ENCODE data around the gene CROT.

The CROT gene

GRCh38 chr7:87413951-87414793, 68.7 kb downstream of the CROT start:
- Histone ChIP-seq H3K4me1 (ENCODE audit: insufficient read depth, low read length) (no peaks in the 10 kb centered on the region), H3K36me3 (ENCODE audit: insufficient read depth, low read length) (no peaks in the 10 kb centered on the region), H3K9me3 (ENCODE audit: control insufficient read depth, insufficient read depth, low read length) (no peaks in the 10 kb centered on the region), H3K9ac (ENCODE audit: low read depth, low read length) (no peak overlapping the region)

- no peak overlapping the region for H3K9ac ChIP-seq (ENCODE audit: low read depth, low read length)
- H3K9me3 ChIP-seq (ENCODE audit: control insufficient read depth, insufficient read depth, low read length): no peaks in the 10 kb centered on the region
- no peaks in the 10 kb centered on the region for H3K4me1 ChIP-seq (ENCODE audit: insufficient read depth, low read length)
- no peaks in the 10 kb centered on the region for H3K36me3 ChIP-seq (ENCODE audit: insufficient read depth, low read length)
Measured at GRCh38 chr7:87414794-87415188, 69.3 kb downstream of the CROT start.

GRCh38 chr7:87416682-87417587, 71.5 kb downstream of the CROT start:
- Histone ChIP-seq H3K4me1 (ENCODE audit: insufficient read depth, low read length) (no peaks in the 10 kb centered on the region), H3K9ac (ENCODE audit: low read depth, low read length) (no peak overlapping the region), H3K9me3 (ENCODE audit: control insufficient read depth, insufficient read depth, low read length) (peaks cover 2% of the 10 kb centered on the region; the same call in 1 of the 2 replicates), H3K36me3 (ENCODE audit: insufficient read depth, low read length) (no peaks in the 10 kb centered on the region)

GRCh38 chr7:87420173-87420572, 74.7 kb downstream of the CROT start:
- Histone ChIP-seq H3K9ac (ENCODE audit: low read depth, low read length) (no peak overlapping the region), H3K36me3 (ENCODE audit: insufficient read depth, low read length) (no peaks in the 10 kb centered on the region), H3K9me3 (ENCODE audit: control insufficient read depth, insufficient read depth, low read length) (peaks cover 2% of the 10 kb centered on the region; the same call in 1 of the 2 replicates), H3K4me1 (ENCODE audit: insufficient read depth, low read length) (no peaks in the 10 kb centered on the region)

GRCh38 chr7:87424075-87424474, 78.6 kb downstream of the CROT start:
- Histone ChIP-seq H3K36me3 (ENCODE audit: insufficient read depth, low read length) (no peaks in the 10 kb centered on the region), H3K9ac (ENCODE audit: low read depth, low read length) (no peak overlapping the region), H3K4me1 (ENCODE audit: insufficient read depth, low read length) (no peaks in the 10 kb centered on the region), H3K9me3 (ENCODE audit: control insufficient read depth, insufficient read depth, low read length) (peaks cover 2% of the 10 kb centered on the region; the same call in 1 of the 2 replicates)

- no peaks in the 10 kb centered on the region for H3K36me3 ChIP-seq (ENCODE audit: insufficient read depth, low read length)
- no peaks in the 10 kb centered on the region for H3K9me3 ChIP-seq (ENCODE audit: control insufficient read depth, insufficient read depth, low read length)
- no peak overlapping the region for H3K9ac ChIP-seq (ENCODE audit: low read depth, low read length)
- no peaks in the 10 kb centered on the region for H3K4me1 ChIP-seq (ENCODE audit: insufficient read depth, low read length)
Measured at GRCh38 chr7:87426160-87426559, 80.7 kb downstream of the CROT start.

GRCh38 chr7:87427288-87427687, 81.8 kb downstream of the CROT start:
- Histone ChIP-seq H3K9me3 (ENCODE audit: control insufficient read depth, insufficient read depth, low read length) (no peaks in the 10 kb centered on the region), H3K9ac (ENCODE audit: low read depth, low read length) (no peak overlapping the region), H3K4me1 (ENCODE audit: insufficient read depth, low read length) (no peaks in the 10 kb centered on the region), H3K36me3 (ENCODE audit: insufficient read depth, low read length) (no peaks in the 10 kb centered on the region)

GRCh38 chr7:87432536-87432935, 87.1 kb downstream of the CROT start:
- no peak overlapping the region for H3K9ac ChIP-seq (ENCODE audit: low read depth, low read length)
- H3K4me1 ChIP-seq (ENCODE audit: insufficient read depth, low read length): no peaks in the 10 kb centered on the region
- no peaks in the 10 kb centered on the region for H3K36me3 ChIP-seq (ENCODE audit: insufficient read depth, low read length)
- H3K9me3 ChIP-seq (ENCODE audit: control insufficient read depth, insufficient read depth, low read length): no peaks in the 10 kb centered on the region

GRCh38 chr7:87435546-87435945, 90.1 kb downstream of the CROT start:
- no peaks in the 10 kb centered on the region for H3K4me1 ChIP-seq (ENCODE audit: insufficient read depth, low read length)
- no peaks in the 10 kb centered on the region for H3K36me3 ChIP-seq (ENCODE audit: insufficient read depth, low read length)
- no peaks in the 10 kb centered on the region for H3K9me3 ChIP-seq (ENCODE audit: control insufficient read depth, insufficient read depth, low read length)
- H3K9ac ChIP-seq (ENCODE audit: low read depth, low read length): no peak overlapping the region

GRCh38 chr7:87445897-87446296, 100.4 kb downstream of the CROT start:
- H3K9ac ChIP-seq (ENCODE audit: low read depth, low read length): no peak overlapping the region
- H3K4me1 ChIP-seq (ENCODE audit: insufficient read depth, low read length): no peaks in the 10 kb centered on the region
- H3K9me3 ChIP-seq (ENCODE audit: control insufficient read depth, insufficient read depth, low read length): no peaks in the 10 kb centered on the region
- H3K36me3 ChIP-seq (ENCODE audit: insufficient read depth, low read length): no peaks in the 10 kb centered on the region

- no peak overlapping the region for H3K9ac ChIP-seq (ENCODE audit: low read depth, low read length)
- H3K36me3 ChIP-seq (ENCODE audit: insufficient read depth, low read length): no peaks in the 10 kb centered on the region
- no peaks in the 10 kb centered on the region for H3K9me3 ChIP-seq (ENCODE audit: control insufficient read depth, insufficient read depth, low read length)
- H3K4me1 ChIP-seq (ENCODE audit: insufficient read depth, low read length): no peaks in the 10 kb centered on the region
Measured at GRCh38 chr7:87447116-87447635, 101.7 kb downstream of the CROT start.

- Histone ChIP-seq H3K4me1 (ENCODE audit: insufficient read depth, low read length) (no peaks in the 10 kb centered on the region), H3K9me3 (ENCODE audit: control insufficient read depth, insufficient read depth, low read length) (no peaks in the 10 kb centered on the region), H3K36me3 (ENCODE audit: insufficient read depth, low read length) (no peaks in the 10 kb centered on the region), H3K9ac (ENCODE audit: low read depth, low read length) (no peak overlapping the region)
Measured at GRCh38 chr7:87448388-87448787, 102.9 kb downstream of the CROT start.
